ENCODE results near the gene MYBBP1A. TPM values are rescaled to one million over a fixed set of nuclear protein-coding genes. Genes with fewer than 3 reads are reported as not detected.
A peak's percentile ranks its signal among the peaks of the same experiment; 100 is the strongest.

MYBBP1A gene
- total and polyA plus RNA-seq, 7 donors: 28.5 to 63.2 (median 41.0) TPM

- peaks cover 0 to 11% (median 7%) of the 10 kb centered on the region in 3 donors for H3K27me3 ChIP-seq (ENCODE audit: insufficient read depth in 3 of 3, low read length in 2 of 3)
- no peaks in the 10 kb centered on the region for H3K36me3 ChIP-seq (ENCODE audit: insufficient read depth in 1 of 2, low read depth in 1 of 2)
- 29 to 47% (median 36%) methylated on average over 8 of the region's 8 CpGs for WGBS, 3 donors
- H3K9me3 ChIP-seq: no peaks in the 10 kb centered on the region
- ATAC-seq (peak; percentile 26 to 80 (median 70)), DNase-seq (no peak)
- intact Hi-C loops (cut with DNase I): no loop called here
- no peak overlapping the region for H3K27ac ChIP-seq
- TF ChIP-seq CTCF (IDR thresholded peaks at IDR 0.05): no peak
- H3K4me3 ChIP-seq: no peak overlapping the region
- H3K4me1 ChIP-seq: peaks cover 7% of the 10 kb centered on the region
Measured at GRCh38 chr17:4506892-4507291, 48.3 kb downstream of the MYBBP1A start.

GRCh38 chr17:4506175-4506813 lies 48.9 kb downstream of the MYBBP1A start:
- intact Hi-C loops (cut with DNase I): no loop called here
- no peak for DNase-seq

GRCh38 chr17:4505187-4505586 lies 50.0 kb downstream of the MYBBP1A start:
- intact Hi-C loops (cut with DNase I): no loop called here

More at GRCh38 chr17:4506175-4506813, 48.9 kb downstream of the MYBBP1A start:
- ATAC-seq: no peak
- TF ChIP-seq CTCF (IDR thresholded peaks at IDR 0.05): no peak
- 57 to 66% (median 61%) methylated on average over 13 of the region's 13 CpGs for WGBS, 3 donors
- no peaks in the 10 kb centered on the region for H3K36me3 ChIP-seq (ENCODE audit: insufficient read depth in 1 of 2, low read depth in 1 of 2)
- peaks cover 0 to 11% (median 11%) of the 10 kb centered on the region in 3 donors for H3K27me3 ChIP-seq (ENCODE audit: insufficient read depth in 3 of 3, low read length in 2 of 3)
- no peak overlapping the region for H3K4me3 ChIP-seq
- no peaks in the 10 kb centered on the region for H3K9me3 ChIP-seq
- peaks cover 7% of the 10 kb centered on the region for H3K4me1 ChIP-seq
- H3K27ac ChIP-seq: no peak overlapping the region

GRCh38 chr17:4504188-4504587 lies 51.0 kb downstream of the MYBBP1A start:
- TF ChIP-seq CTCF (IDR thresholded peaks at IDR 0.05): no peak
- Histone ChIP-seq H3K27me3 (ENCODE audit: insufficient read depth in 3 of 3, low read length in 2 of 3) (peaks cover 0 to 18% (median 18%) of the 10 kb centered on the region in 3 donors), H3K4me1 (peaks cover 15% of the 10 kb centered on the region), H3K9me3 (no peaks in the 10 kb centered on the region), H3K36me3 (ENCODE audit: insufficient read depth in 1 of 2, low read depth in 1 of 2) (no peaks in the 10 kb centered on the region), H3K4me3 (no peak overlapping the region), H3K27ac (no peak overlapping the region)
- DNase-seq (no peak), ATAC-seq (no peak)
- intact Hi-C loops (cut with DNase I): no loop called here
- 79 to 84% (median 81%) methylated on average over 5 of the region's 5 CpGs for WGBS, 3 donors

More at GRCh38 chr17:4505187-4505586, 50.0 kb downstream of the MYBBP1A start:
- 68 to 88% (median 82%) methylated on average over 5 of the region's 5 CpGs for WGBS, 3 donors
- Histone ChIP-seq H3K4me3 (no peak overlapping the region), H3K27ac (no peak overlapping the region), H3K36me3 (ENCODE audit: insufficient read depth in 1 of 2, low read depth in 1 of 2) (no peaks in the 10 kb centered on the region), H3K9me3 (no peaks in the 10 kb centered on the region), H3K27me3 (ENCODE audit: insufficient read depth in 3 of 3, low read length in 2 of 3) (peaks cover 0 to 14% (median 11%) of the 10 kb centered on the region in 3 donors), H3K4me1 (peaks cover 9% of the 10 kb centered on the region)
- ATAC-seq: no peak
- no peak for TF ChIP-seq CTCF (IDR thresholded peaks at IDR 0.05)
- no peak for DNase-seq

Data from psoas muscle (tissue), 8 donors.